ENCODE data around the gene WNT3A.

GRCh38 chr1:228059634-228060457 lies 53.0 kb downstream of the WNT3A start:
- no peak for TF ChIP-seq MAX (IDR thresholded peaks at IDR 0.05; ENCODE audit: low read depth, low read length)
- no peak for TF ChIP-seq CTCF (IDR thresholded peaks at IDR 0.05; ENCODE audit: low read depth, low read length)

All from NB4 (cell line).